Stomach (tissue), 4 donors: ENCODE measurements around the gene ITIH4.

ENCODE experiments used
- CTCF ChIP-seq, 7 experiments: fragments of 450-650 bp in 4 of 7; fragments of 200-600 bp in 3 of 7; sonication (generic) in 3 of 7; IDR thresholded peaks; one replicate each; pipeline ENCODE4 v1.5.1; 2016 to 2019; ENCODE audit warnings: antibody characterized with exemption in 7 of 7, control low read depth in 2 of 7, mild to moderate bottlenecking in 1 of 7
- EP300 ChIP-seq: sonication (generic); formaldehyde crosslinking; IDR thresholded peaks from one replicate; pipeline ENCODE4 v1.6.1; 2017; ENCODE audit warnings: antibody characterized with exemption
- POLR2A ChIP-seq, 4 donors: fragments of 450-650 bp; IDR thresholded peaks; one replicate each; pipeline ENCODE4 v1.6.1; 2016; ENCODE audit warnings: antibody characterized with exemption in 4 of 4, control low read depth in 2 of 4, mild to moderate bottlenecking in 1 of 4, moderate library complexity in 1 of 4
- POLR2AphosphoS5 ChIP-seq, 3 donors: sonication (generic); formaldehyde crosslinking; IDR thresholded peaks; one replicate each; pipeline ENCODE4 v1.6.1; 2016; ENCODE audit warnings: antibody characterized with exemption in 3 of 3

DNA sequence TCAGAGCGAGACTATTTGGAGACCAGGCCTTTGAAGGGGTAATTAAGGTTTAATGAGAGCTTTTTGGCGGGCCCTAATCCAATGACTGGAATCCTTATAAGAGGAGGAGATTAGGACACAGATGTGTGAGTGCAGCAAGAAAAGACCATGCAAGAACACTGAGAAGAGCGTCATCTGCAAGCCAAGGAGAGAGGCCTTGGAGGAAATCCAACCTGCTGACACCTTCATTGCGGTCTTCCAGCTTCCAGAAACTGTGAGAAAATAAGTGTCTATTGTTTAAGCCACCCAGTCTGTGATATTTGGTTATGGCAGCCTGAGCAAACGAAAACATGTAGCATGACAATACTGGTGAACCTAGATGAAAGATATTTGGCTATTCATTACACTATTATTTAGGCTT lies 27.4 kb upstream of the ITIH4 start:
- no peak for TF ChIP-seq CTCF (IDR thresholded peaks at IDR 0.05)
- no peak for TF ChIP-seq POLR2A (IDR thresholded peaks at IDR 0.05)
- no peak for TF ChIP-seq EP300
- TF ChIP-seq POLR2AphosphoS5 (IDR thresholded peaks at IDR 0.05): no peak
